ENCODE data around the gene TGM3. TPM values are rescaled to one million over a fixed set of nuclear protein-coding genes. Genes with fewer than 3 reads are reported as not detected.

TGM3 gene
- total and polyA plus RNA-seq, 2 of the 4 experiments (the other 2 are of a cell fraction): not detected

GRCh38 chr20:2331901-2332565 lies 36.2 kb downstream of the TGM3 start:
- WGBS, 2 experiments (ENCODE audit: extremely low coverage in 2 of 2, insufficient read length in 1 of 2): 74% methylated on average over 10 of the region's 17 CpGs; no CpG with 5 or more reads in 1 of the 2 experiments
- in situ Hi-C loops (cut with MboI; ENCODE audit: low sequenced_read_pairs) (no loop called here), intact Hi-C loops (cut with micrococcal nuclease) (no loop called here), dilution Hi-C loops (cut with HindIII; ENCODE audit: low sequenced_read_pairs, unreplicated experiment) (no loop called here)
- H3K36me3 ChIP-seq (ENCODE audit: control insufficient read depth, insufficient read depth, low read length): no peaks in the 10 kb centered on the region
- no peak overlapping the region for H4K8ac ChIP-seq (ENCODE audit: low read depth in 2 of 2, low read length in 2 of 2)
- H3K79me1 ChIP-seq (ENCODE audit: low read depth in 1 of 2, low read length in 2 of 2): no peaks in the 10 kb centered on the region
- H2BK120ac ChIP-seq (ENCODE audit: low read depth, low read length): no peak overlapping the region
- no peak for ATAC-seq (ENCODE audit: low read depth)
- no peak overlapping the region for H3K18ac ChIP-seq (ENCODE audit: low read depth, low read length)
- peaks cover 11% of the 10 kb centered on the region for H3K27me3 ChIP-seq (ENCODE audit: control insufficient read depth, insufficient read depth, low read length)
- H3K9ac ChIP-seq (ENCODE audit: low read depth, low read length): no peak overlapping the region
- TF ChIP-seq, protein P1, sequence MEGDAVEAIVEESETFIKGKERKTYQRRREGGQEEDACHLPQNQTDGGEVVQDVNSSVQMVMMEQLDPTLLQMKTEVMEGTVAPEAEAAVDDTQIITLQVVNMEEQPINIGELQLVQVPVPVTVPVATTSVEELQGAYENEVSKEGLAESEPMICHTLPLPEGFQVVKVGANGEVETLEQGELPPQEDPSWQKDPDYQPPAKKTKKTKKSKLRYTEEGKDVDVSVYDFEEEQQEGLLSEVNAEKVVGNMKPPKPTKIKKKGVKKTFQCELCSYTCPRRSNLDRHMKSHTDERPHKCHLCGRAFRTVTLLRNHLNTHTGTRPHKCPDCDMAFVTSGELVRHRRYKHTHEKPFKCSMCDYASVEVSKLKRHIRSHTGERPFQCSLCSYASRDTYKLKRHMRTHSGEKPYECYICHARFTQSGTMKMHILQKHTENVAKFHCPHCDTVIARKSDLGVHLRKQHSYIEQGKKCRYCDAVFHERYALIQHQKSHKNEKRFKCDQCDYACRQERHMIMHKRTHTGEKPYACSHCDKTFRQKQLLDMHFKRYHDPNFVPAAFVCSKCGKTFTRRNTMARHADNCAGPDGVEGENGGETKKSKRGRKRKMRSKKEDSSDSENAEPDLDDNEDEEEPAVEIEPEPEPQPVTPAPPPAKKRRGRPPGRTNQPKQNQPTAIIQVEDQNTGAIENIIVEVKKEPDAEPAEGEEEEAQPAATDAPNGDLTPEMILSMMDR (conservative IDR thresholded peaks at IDR 0.05; ENCODE audit: low read depth, low read length): no peak
- TF ChIP-seq CEBPB (IDR thresholded peaks at IDR 0.05; ENCODE audit: low read depth, low read length): no peak
- no peak for TF ChIP-seq MXI1 (IDR thresholded peaks at IDR 0.05; ENCODE audit: borderline replicate concordance, low read depth, low read length)
- no peak for TF ChIP-seq CHD1 (IDR thresholded peaks at IDR 0.05; ENCODE audit: low read depth, low read length)
- no peak for TF ChIP-seq RCOR1 (IDR thresholded peaks at IDR 0.05; ENCODE audit: insufficient replicate concordance, low read length)
- H3K4me1 ChIP-seq (ENCODE audit: control insufficient read depth, insufficient read depth, low read length): no peaks in the 10 kb centered on the region
- H2AK9ac ChIP-seq (replicated peaks; ENCODE audit: low read depth, low read length, poor library complexity): peak overlapping the region; percentile 25
- H4K91ac ChIP-seq (ENCODE audit: insufficient read depth, low read depth, low read length): no peak overlapping the region
- H3K4me3 ChIP-seq (ENCODE audit: insufficient read depth, low read depth, low read length): no peak overlapping the region
- H2BK20ac ChIP-seq (ENCODE audit: low read depth, low read length): no peak overlapping the region
- no peak overlapping the region for H2BK15ac ChIP-seq (ENCODE audit: low read depth, low read length)
- no peak overlapping the region for H3K4me2 ChIP-seq (ENCODE audit: low read depth, low read length)
- BruUV-seq (replicated peaks): no TSS peak
- H3K9me1 ChIP-seq (ENCODE audit: insufficient read depth, low read length): no peaks in the 10 kb centered on the region
- H3K56ac ChIP-seq (ENCODE audit: extremely low read depth, insufficient read depth, low read length): no peak overlapping the region
- no peak overlapping the region for H2AFZ ChIP-seq (replicated peaks; ENCODE audit: low read length, poor library complexity)
- DNase-seq: no peak
- no peak overlapping the region for H2AK5ac ChIP-seq (ENCODE audit: low read depth, low read length)
- CTCF ChIA-PET: no interaction called here
- H2BK5ac ChIP-seq (ENCODE audit: low read depth, low read length, poor library complexity, severe bottlenecking): no peak overlapping the region
- no peak overlapping the region for H3K23ac ChIP-seq (ENCODE audit: low read depth, low read length)
- H4K5ac ChIP-seq (ENCODE audit: low read depth, low read length): no peak overlapping the region
- no peak overlapping the region for H3K27ac ChIP-seq (ENCODE audit: insufficient read depth, low read length)
- H3K14ac ChIP-seq (replicated peaks; ENCODE audit: low read depth, low read length): no peak overlapping the region
- POLR2A ChIA-PET (ENCODE audit: unreplicated experiment): interaction anchor here (0.7 kb wide), 1 partner anchor 461 kb away, joined by 3 read pairs; no protein-coding TSS in a partner anchor
- H4K20me1 ChIP-seq (ENCODE audit: insufficient read depth, low read length): no peaks in the 10 kb centered on the region
- no peaks in the 10 kb centered on the region for H3K9me3 ChIP-seq (ENCODE audit: control insufficient read depth, insufficient read depth, low read length)
- no peak overlapping the region for H3K4ac ChIP-seq (ENCODE audit: low read depth, low read length)
